ENCODE results near the gene ZNF584.

Gene ZNF584

GRCh38 chr19:58417071-58417470 lies 8.6 kb downstream of the ZNF584 start:
- ATAC-seq (ENCODE audit: low read depth) (no peak), DNase-seq (ENCODE audit: low spot score) (no peak)
- Histone ChIP-seq H3K36me3 (ENCODE audit: low read depth) (peaks cover 55% of the 10 kb centered on the region), H3K4me3 (ENCODE audit: severe bottlenecking) (no peak overlapping the region), H3K9me3 (ENCODE audit: severe bottlenecking) (no peaks in the 10 kb centered on the region), H3K27me3 (ENCODE audit: insufficient read depth, poor library complexity, severe bottlenecking) (no peaks in the 10 kb centered on the region), H3K4me1 (ENCODE audit: insufficient read depth, poor library complexity, severe bottlenecking) (no peaks in the 10 kb centered on the region), H3K27ac (ENCODE audit: poor library complexity, severe bottlenecking) (no peak overlapping the region)
- no peak for TF ChIP-seq CTCF (IDR thresholded peaks at IDR 0.05; ENCODE audit: poor library complexity, severe bottlenecking)

- Histone ChIP-seq H3K4me1 (ENCODE audit: insufficient read depth, poor library complexity, severe bottlenecking) (peaks cover 8% of the 10 kb centered on the region), H3K4me3 (ENCODE audit: severe bottlenecking) (no peak overlapping the region), H3K27ac (ENCODE audit: poor library complexity, severe bottlenecking) (peak overlapping the region; percentile 47), H3K9me3 (ENCODE audit: severe bottlenecking) (peaks cover 56% of the 10 kb centered on the region), H3K27me3 (ENCODE audit: insufficient read depth, poor library complexity, severe bottlenecking) (no peaks in the 10 kb centered on the region), H3K36me3 (ENCODE audit: low read depth) (peaks cover 15% of the 10 kb centered on the region)
- TF ChIP-seq CTCF (IDR thresholded peaks at IDR 0.05; ENCODE audit: poor library complexity, severe bottlenecking), result no peak
- DNase-seq (ENCODE audit: low spot score) (no peak), ATAC-seq (ENCODE audit: low read depth) (peak; percentile 71)
Measured at GRCh38 chr19:58428617-58429016, 20.2 kb downstream of the ZNF584 start.

- DNase-seq (ENCODE audit: low spot score), result no peak
- peaks cover 27% of the 10 kb centered on the region for H3K36me3 ChIP-seq (ENCODE audit: low read depth)
- H3K27me3 ChIP-seq (ENCODE audit: insufficient read depth, poor library complexity, severe bottlenecking), result no peaks in the 10 kb centered on the region
- no peak for TF ChIP-seq CTCF (IDR thresholded peaks at IDR 0.05; ENCODE audit: poor library complexity, severe bottlenecking)
- peaks cover 8% of the 10 kb centered on the region for H3K4me1 ChIP-seq (ENCODE audit: insufficient read depth, poor library complexity, severe bottlenecking)
- no peak overlapping the region for H3K27ac ChIP-seq (ENCODE audit: poor library complexity, severe bottlenecking)
- H3K4me3 ChIP-seq (ENCODE audit: severe bottlenecking), result no peak overlapping the region
- peaks cover 67% of the 10 kb centered on the region for H3K9me3 ChIP-seq (ENCODE audit: severe bottlenecking)
- ATAC-seq (ENCODE audit: low read depth), result no peak
Measured at GRCh38 chr19:58429745-58430144, 21.3 kb downstream of the ZNF584 start.

- peaks cover 62% of the 10 kb centered on the region for H3K36me3 ChIP-seq (ENCODE audit: low read depth)
Measured at GRCh38 chr19:58434217-58434616, 25.8 kb downstream of the ZNF584 start.

More at GRCh38 chr19:58434217-58434616, 25.8 kb downstream of the ZNF584 start:
- Histone ChIP-seq H3K27ac (ENCODE audit: poor library complexity, severe bottlenecking) (no peak overlapping the region), H3K27me3 (ENCODE audit: insufficient read depth, poor library complexity, severe bottlenecking) (no peaks in the 10 kb centered on the region), H3K9me3 (ENCODE audit: severe bottlenecking) (peaks cover 61% of the 10 kb centered on the region), H3K4me1 (ENCODE audit: insufficient read depth, poor library complexity, severe bottlenecking) (no peaks in the 10 kb centered on the region), H3K4me3 (ENCODE audit: severe bottlenecking) (no peak overlapping the region)
- TF ChIP-seq CTCF (IDR thresholded peaks at IDR 0.05; ENCODE audit: poor library complexity, severe bottlenecking), result no peak
- ATAC-seq (ENCODE audit: low read depth) (no peak), DNase-seq (ENCODE audit: low spot score) (no peak)
